GM21381 (cell line): ENCODE results near the gene RAB40B.

Experiments
- ATAC-seq: cut with Tn5 transposase; IDR thresholded peaks from one replicate; pipeline ENCODE4 v1.9.1; 2021; ENCODE audit warnings: mild to moderate bottlenecking, moderate library complexity; ENCODE audit not compliant: unreplicated experiment

Gene RAB40B

DNA sequence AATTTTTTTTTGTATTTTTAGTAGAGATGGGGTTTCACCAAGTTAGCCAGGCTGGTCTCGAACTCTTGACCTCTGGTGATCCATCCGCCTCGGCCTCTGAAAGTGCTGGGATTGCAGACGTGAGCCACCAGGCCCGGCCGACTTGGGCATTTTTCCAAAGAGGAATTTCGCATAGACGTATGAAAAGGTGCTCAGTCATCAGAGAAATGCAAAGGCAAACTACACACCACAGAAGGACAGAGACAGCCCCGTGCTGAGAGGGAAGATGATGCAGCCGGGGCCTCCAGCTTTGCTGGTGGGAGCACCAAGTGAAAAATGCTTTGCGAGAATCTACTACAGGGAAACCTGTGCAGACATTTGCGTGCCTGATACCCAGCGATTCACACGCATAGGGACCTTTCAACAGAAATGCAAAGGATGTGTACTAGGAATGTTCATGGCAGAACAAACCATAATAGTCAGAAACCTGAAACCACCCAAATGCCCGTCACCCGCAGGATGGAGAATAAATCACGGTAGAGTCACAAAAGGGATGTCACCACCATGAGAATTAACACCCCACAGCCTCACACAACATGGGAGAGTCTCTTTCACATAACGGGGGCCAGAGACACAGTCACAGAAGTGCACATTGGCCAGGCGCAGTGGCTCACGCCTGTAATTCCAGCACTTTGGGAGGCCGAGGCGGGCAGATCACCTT is 5.2 kb downstream of the RAB40B start:
- no peak for ATAC-seq

DNA sequence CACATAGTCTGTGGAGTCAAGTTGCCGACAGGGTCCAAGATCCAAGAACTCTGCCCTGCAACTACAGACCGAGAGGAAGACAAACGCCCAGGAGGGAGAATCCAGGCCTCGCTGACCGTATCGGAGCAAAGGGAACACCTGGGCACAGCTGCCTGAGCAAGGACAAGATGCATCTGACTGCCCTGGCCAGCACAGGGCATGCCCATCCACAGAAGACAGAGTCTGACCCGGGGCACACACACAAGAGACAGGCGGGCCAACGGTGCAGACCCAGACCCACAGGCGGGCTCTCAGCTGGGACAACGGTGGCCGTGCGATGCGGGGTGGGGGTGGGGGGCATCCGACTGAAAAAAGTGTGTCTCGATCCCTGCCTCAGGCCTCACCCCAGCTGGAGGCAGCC is 6.2 kb downstream of the RAB40B start:
- ATAC-seq: no peak

DNA sequence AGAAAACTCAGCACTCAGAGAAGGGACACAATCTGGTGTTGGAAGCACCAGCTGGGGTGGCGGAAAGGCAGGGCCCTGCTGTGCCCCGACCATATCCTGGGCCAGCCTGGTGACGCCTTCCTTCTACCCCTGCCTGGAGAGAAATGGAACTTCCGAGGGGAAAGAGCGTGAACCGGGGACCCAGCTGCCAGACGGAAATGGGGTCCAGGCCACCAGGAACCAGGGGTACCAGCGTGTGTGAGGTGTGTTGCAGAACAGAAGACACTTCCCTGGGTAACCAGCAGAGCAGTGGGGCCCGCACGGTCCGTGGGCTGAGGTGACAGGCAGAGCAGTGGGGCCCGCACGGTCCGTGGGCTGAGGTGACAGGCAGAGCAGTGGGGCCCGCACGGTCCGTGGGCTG is 6.8 kb downstream of the RAB40B start:
- ATAC-seq: no peak

DNA sequence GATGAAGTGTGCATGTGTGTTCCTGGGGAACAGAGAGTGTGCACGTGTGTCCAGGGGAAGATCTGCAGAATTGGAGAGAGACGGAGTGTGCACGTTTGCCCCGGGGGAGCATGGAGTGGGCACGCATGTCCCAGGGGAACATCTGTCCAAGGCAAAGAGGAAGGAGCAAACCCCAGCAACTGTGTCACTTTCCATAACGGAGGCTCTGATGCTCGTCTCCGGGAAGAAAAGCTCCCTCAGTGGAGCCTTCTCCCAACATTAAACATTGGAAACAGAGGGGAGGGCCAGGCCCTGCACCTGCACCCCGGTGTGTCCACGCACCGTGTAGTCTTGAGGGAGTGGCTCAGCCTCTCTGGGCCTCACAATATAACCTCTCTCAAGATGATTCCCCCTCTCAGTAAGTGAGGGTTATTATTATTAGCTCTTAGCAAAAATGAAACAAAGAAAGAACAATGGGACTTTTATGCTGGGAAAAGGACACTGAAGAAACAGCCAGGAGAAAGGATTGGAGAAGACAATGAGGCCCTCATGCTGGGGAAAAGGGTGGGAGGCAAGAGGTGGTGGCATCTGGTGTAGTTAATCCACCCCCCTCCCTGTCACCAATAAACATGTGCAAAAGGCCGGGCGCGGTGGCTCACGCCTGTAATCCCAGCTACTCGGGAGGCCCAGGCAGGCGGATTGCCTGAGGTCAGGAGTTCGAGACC is 7.6 kb downstream of the RAB40B start:
- no peak for ATAC-seq

DNA sequence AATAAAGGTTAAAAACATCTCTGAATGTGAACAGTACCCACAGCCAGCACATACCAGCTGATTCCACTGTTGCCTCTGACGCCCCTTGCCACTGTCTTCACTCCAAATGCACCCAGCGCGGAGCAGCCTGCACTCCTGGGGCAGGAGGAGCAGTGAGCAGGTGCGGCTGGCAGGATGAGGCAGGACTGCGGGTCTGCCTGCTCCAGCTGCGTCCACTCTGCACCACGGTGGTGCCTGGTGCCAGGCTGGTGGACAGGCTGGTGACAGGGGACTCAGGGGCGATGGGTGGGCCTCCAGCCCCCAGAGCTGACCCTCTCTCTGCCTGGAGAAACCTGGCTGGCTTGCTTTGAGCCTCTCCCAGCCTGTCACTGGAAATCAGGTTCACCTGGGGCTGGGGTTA is 9.4 kb downstream of the RAB40B start:
- no peak for ATAC-seq

DNA sequence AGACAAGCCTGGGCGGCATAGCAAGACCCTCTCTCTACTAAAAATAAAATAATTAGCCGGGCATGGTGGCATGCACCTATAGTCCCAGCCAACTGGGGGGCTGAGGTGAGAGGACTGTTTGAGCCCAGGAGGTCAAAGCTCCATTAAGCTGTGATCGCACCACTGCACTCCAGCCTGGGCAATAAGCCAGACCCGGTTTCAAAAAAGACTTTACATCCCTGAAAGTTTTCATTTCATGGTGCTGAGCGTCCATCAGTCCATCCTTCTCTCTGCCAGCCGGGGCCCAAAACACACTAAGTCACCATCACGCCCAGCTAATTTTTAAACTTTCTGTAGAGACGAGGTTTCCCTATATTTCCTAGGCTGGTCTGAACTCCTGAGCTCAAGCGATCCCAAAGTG is 10.6 kb downstream of the RAB40B start:
- no peak for ATAC-seq

DNA sequence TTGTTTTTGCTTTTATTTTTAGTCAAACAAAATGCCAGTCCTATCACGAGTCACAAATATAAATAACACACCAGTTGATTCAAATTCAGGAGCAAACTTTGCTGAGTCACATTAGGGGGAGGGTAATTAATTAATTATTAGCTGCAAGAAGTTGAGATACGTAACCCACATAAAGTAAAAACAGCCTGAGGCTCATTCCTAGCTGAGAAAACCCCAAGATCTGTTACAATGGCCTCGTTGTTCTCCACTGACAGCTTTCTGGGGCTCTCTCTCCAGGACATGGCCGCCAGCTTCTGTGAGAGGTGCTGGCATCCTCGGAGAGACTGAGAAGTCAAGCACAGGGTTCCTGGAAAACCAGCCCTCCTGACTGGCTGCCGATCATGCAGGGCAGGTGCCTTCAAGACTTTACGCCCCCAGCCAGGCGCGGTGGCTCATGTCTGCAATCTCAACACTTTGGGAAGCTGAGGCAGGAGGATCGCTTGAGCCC is 11.1 kb downstream of the RAB40B start:
- no peak for ATAC-seq

DNA sequence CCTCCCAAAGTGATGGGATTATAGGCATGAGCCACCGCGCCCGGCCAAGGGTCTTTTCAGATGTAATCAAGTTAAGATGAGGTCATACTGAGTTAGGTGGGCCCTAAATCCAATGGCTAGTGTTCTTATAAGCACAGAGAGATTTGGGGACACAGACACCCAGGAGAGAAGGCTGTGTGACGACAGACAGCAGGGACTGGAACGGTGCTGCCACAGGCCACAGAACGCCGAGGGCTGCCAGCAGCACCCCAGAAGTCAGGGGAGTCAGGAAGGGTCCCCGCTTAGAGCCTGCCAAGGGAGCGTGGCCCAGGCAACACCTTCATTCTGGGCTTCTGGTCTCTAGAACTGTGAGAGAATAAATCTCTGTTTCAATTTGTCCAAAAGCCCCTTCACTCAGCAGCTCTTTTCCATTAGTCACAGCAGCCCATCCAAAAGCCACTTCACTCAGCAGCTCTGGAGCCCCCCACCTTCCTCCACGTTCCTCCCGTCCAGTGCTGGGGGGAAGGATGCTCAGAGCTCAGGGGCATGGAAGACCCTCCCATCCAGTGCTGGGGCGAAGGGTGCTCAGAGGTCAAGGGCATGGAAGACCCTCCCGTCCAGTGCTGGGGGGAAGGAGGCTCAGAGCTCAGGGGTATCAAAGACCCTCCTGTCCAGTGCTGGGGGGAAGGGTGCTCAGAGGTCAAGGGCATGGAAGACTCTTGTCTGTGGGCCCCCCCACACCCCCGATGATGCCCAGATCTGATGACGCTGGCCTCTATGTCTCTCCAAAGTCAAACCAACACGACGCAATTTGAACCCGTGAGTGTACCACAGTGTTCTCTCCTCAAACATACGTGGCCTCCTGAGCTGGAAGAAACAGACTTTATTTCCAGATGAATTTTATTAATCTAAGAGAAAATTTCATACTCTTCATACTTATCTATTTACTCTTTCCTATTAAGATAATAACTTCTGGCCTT is 11.9 kb downstream of the RAB40B start:
- no peak for ATAC-seq

DNA sequence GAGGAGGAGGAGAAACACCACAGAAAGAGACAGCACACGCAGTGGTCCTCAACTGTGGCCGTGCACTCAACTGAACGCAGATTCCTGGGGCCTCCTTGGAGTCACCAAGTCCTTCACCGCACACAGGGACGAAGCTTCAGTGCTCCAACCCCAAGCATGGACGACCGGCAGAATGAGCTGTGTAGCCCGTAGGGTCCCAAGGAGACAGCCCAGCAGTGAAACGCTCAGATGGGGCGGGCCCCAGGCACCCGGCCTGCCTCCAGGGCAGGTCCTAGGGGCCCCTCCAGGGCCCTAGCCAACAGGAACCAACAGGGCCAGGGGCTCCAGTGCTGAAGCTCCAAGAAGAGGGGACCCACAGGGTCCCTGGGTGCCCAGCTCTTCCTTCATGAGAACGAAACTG is 13.2 kb downstream of the RAB40B start:
- no peak for ATAC-seq

DNA sequence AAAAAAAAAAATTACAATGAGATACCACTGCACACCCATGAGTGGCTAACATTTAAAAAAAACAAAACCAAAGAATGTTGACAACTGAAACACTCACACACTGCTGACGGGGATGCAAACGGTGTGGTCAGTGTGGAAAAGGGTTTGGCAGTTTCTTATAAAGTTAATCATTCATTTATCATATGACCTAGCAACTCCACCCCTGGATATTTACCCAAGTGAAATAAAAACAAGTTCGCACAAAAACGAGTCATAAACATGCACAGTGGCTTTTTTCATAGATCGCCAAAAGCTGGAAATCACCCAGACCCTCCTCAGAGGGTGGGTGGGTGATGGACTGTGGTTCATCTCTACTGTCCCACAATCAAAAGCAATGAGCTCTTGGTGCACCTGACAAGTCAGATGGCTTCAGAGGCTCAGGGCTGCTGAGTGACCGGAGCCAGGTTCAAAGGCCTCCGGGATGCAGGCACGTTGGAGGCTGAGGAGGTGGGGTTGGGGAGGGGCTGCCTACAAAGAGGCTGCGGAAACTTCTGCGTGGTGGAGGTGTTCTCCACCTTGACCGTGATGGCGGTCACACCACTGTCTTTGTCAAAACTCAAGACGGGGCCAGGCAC is 14.2 kb downstream of the RAB40B start:
- no peak for ATAC-seq

DNA sequence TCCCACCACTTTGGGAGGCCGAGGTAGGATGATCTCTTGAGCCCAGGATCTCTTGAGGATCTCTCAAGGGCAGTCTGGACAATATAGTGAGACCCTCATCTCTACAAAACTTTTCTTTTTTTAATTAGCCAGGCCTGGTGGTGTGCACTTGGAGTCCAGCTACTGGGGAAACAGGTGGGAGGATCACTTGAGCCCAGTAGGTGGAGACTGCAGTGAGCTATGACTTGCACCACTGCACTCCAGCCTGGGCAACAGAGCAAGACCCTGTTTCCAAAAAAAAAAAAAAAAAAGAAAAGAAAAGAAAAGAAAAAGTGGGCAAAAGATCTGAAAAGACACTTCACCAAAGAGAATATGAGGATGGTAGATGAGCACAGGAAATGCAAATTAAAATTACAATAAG is 15.0 kb downstream of the RAB40B start:
- ATAC-seq: no peak

DNA sequence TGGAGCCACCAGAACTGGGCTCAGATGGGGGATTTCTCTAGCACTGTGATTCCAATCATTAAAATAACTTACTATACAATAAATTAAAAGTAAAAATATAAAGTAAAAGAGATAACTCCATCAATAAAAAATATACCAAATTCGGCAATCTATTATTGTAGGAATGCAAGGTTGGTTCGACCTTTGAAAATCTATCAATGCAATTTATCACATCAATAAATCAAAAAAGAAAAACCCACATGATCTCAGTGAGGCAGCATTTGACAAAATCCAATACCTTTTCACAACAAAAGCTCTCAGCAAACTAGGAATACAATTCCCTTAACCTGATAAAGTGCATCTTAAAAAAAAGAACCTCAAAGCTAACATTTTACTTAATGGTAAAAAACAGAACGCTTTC is 17.0 kb downstream of the RAB40B start:
- ATAC-seq: no peak

DNA sequence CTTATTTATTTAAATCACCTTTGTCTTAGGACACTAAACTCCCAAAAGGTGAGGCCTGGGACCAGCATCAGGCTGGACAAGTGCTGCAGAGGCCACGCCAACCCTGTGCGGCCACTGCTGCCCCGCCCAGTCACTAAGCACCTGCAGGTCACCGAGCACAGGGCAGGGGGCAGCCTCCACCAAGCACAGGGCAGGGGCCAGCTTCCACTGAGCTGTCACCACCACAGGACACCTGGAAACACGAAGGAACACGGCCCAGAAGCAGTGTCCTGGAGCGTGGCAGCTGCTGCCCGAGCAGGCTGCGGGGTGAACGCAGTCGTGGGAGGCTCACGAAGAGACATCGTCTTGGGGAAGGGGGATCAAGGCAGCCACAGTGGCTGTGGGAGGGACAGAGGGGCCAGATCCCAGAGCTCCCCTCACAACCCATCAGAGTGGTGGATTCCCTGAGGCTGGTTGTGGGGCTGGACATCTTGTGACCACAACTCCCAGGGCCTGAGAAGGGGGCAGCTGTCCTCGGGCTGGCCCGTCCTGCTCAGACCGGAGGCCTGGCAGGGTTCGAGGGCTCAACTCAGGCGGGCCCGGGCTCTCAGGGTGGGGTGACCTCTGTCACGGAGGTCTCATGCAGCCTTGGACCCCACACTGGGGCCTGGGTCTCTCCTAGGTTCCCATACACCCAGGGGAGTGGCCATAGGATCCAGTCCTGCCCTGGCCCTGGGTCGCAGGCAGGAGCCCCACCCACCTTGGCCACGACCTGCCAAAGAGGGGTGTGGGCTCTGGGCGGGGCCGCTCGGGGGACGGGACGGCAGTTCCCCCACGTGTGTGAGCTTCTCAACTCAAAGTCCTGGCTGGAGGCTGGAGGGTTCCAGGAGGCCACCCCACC is 18.7 kb downstream of the RAB40B start:
- ATAC-seq: no peak

DNA sequence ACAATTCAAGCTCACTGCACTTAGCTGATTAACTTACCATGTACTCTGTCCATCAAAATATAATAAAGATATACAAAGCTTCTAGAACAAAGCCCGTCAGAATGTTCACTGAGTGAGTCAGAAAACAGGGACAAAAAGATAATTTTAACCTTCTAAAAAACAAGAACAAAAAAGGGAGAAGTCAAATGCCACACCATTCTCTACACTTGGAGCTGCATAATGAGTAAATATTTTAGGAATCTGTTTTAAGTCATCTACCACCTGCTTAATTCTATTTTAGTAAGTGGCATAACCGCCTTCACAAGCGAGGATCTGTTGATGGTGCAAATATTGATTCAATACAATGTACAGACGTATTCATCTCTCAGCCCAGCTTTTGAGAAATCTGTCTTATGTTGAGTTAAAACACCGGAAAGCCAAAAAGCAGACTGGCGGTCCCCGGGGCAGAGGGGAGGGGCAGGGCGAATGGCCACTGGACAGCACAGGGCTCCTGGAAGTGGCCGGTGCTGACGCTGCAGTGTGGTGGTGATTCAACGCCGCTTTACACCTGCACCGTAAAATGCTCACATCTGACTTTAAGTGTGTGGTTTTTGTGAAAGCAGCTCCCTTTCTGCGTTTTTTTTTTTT is 20.1 kb downstream of the RAB40B start:
- no peak for ATAC-seq

DNA sequence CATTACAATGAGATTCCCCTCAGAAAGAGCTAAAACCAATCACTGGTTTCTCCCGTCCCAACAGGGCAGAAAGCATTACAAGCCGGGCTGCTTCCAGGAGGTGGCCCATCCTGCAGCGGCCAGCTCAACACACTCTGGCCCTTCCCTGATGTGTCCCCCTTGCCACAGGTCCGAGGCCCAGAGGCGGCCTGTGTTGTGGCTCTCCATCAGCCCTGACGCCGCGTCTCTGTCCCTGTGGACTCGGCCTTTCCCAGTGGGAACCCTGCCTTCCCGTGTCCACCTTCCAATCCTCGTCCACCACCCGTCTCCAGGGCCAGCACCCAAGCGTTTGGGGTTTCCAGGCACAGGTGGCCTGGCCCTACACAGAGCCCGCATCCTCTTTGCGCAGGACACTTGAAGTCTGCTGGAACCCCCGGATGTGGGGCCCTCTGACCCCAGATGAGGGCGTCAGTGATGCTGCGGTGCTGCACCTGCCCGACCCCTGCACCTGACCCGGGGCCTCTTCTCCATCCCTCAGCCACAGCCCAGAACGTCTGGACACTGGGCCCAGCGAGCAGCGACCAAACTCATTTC is 21.1 kb downstream of the RAB40B start:
- no peak for ATAC-seq

DNA sequence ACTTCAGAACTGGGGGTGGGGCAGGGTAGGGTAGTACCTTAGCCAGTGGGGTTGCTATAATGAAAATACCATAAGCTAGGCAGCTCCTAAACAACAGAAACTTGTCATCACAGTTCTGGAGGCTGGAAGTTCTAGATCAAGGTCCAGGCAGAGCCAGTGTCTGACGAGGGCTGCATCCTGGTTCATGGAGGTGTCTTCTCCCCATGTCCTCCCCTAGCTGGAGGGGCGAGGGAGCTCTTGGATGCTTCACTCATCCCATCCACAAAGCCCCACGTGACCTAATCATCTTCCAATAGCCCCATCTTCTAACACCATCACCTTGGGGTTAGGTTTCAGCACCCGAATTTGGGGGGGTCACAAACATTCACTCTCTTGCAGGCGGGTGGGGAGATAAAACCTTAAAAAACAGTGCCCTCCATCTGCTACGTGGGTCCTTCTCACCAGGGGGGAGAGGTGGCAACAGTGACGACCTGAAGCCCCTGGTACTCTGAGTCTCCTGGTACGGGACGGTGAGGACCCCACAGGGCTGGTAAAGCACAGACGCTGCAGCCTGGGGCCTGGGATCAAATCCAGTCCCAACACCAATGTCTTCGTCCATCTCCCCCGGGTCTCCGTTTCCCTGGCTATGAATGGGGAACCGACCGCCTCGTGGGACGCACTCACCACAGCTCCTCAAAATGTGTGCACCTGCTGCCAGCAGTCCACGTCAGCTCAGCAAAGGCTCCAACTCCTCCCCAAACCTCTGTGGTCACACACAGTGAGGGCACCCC is 22.8 kb downstream of the RAB40B start:
- ATAC-seq: no peak

DNA sequence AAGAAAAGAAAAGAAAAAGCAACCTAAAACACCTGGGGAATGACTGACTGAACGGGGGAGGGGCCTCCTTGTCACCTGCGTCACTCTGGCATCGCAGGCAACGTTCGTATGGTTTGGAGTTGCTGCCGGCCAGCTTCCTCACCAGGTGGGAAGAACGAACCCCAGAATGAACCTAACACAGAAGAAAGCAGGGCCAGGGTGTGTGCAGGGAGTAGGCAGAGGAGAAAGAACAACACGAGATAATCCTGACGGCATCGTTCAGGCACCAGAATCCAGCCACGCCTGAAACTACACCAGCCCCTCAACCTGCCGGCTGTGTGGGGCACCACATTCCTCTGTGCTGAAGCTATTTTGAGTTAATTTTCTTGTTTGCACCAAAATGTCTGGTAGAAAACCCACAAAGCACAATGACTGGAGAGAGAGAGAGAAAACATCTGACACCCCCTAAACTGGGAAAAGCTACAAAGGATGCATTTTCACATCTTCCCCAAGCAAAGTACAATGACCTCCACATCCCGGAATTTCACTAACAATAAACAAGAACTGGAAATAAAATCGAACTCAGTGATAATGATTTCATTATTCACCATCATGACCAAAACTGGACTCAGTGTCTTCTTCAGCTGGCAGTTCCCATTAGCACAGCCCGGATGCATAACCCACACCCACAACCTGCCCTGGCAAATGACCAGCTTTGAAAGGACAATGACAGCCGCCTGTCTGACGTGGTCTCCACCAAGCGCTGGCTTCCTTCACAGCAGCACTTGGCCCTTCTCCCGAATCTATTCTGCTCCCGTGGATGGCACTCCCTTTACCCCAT is 23.6 kb downstream of the RAB40B start:
- no peak for ATAC-seq
